Muscle layer of duodenum (tissue), 2 donors: ENCODE measurements around the gene PPID.
"Not testable (repeated sequence)": the region's sequence is repeated elsewhere in the genome, so short reads cannot be mapped to it uniquely, and the experiment has no call there.

Experiments used
- H3K27ac ChIP-seq: one replicate; pipeline ENCODE4 v1.7.0; 2013; ENCODE audit warnings: mild to moderate bottlenecking, low read length
- H3K27me3 ChIP-seq: one replicate; pipeline ENCODE4 v1.7.0; 2013; ENCODE audit warnings: low read depth, mild to moderate bottlenecking, control low read depth, low read length
- H3K36me3 ChIP-seq, 2 donors: one replicate each; pipeline ENCODE4 v1.7.0; 2013; ENCODE audit warnings: low read length in 2 of 2, control low read depth in 1 of 2, mild to moderate bottlenecking in 1 of 2; ENCODE audit not compliant: insufficient read depth in 2 of 2, control insufficient read depth in 1 of 2
- H3K4me1 ChIP-seq, 2 donors: one replicate each; pipeline ENCODE4 v1.7.0; 2013; ENCODE audit warnings: low read length in 2 of 2, mild to moderate bottlenecking in 2 of 2, control low read depth in 1 of 2, moderate library complexity in 1 of 2; ENCODE audit not compliant: insufficient read depth in 2 of 2, control insufficient read depth in 1 of 2
- H3K4me3 ChIP-seq, 2 donors: one replicate each; pipeline ENCODE4 v1.7.0; 2013; ENCODE audit warnings: low read length in 2 of 2, low read depth in 1 of 2, mild to moderate bottlenecking in 1 of 2
- H3K9me3 ChIP-seq, 2 donors: one replicate each; pipeline ENCODE4 v1.7.0; 2013; ENCODE audit warnings: low read length in 2 of 2, control low read depth in 1 of 2, mild to moderate bottlenecking in 1 of 2; ENCODE audit not compliant: control insufficient read depth in 1 of 2
- donor health status: healthy.

PPID gene

GRCh38 chr4:158728236-158728635 lies 5.0 kb upstream of the PPID start:
- H3K27me3 ChIP-seq = no peaks in the 10 kb centered on the region
- H3K4me3 ChIP-seq = no peak overlapping the region
- H3K27ac ChIP-seq = no peak overlapping the region
- no peaks in the 10 kb centered on the region for H3K9me3 ChIP-seq
- no peaks in the 10 kb centered on the region for H3K36me3 ChIP-seq
- no peaks in the 10 kb centered on the region for H3K4me1 ChIP-seq

GRCh38 chr4:158726633-158727032 lies 3.4 kb upstream of the PPID start:
- Histone ChIP-seq H3K4me3 (no peak overlapping the region), H3K27ac (no peak overlapping the region), H3K9me3 (no peaks in the 10 kb centered on the region), H3K36me3 (no peaks in the 10 kb centered on the region), H3K4me1 (peaks cover 0 to 10% of the 10 kb centered on the region in 2 donors), H3K27me3 (no peaks in the 10 kb centered on the region)

- Histone ChIP-seq H3K27ac (no peak overlapping the region), H3K4me3 (no peak overlapping the region), H3K4me1 (peaks cover 0 to 11% of the 10 kb centered on the region in 2 donors), H3K9me3 (no peaks in the 10 kb centered on the region), H3K36me3 (peaks cover 7 to 8% of the 10 kb centered on the region in 2 donors), H3K27me3 (no peaks in the 10 kb centered on the region)
Observed at GRCh38 chr4:158724637-158725036, 1.4 kb upstream of the PPID start.

- Histone ChIP-seq H3K4me3 (peak overlapping the region; percentile 96 to 99), H3K27ac (peak overlapping the region; percentile 94), H3K27me3 (no peaks in the 10 kb centered on the region), H3K4me1 (peaks cover 0 to 11% of the 10 kb centered on the region in 2 donors), H3K36me3 (peaks cover 26 to 27% of the 10 kb centered on the region in 2 donors), H3K9me3 (no peaks in the 10 kb centered on the region)
Observed at GRCh38 chr4:158722291-158722916, 792 bp downstream of the PPID start.

- no peaks in the 10 kb centered on the region for H3K27me3 ChIP-seq
- no peak overlapping the region for H3K27ac ChIP-seq
- peak overlapping the region; percentile 96 to 99 for H3K4me3 ChIP-seq
- H3K4me1 ChIP-seq = peaks cover 0 to 11% of the 10 kb centered on the region in 2 donors
- peaks cover 26 to 32% of the 10 kb centered on the region in 2 donors for H3K36me3 ChIP-seq
- H3K9me3 ChIP-seq = no peaks in the 10 kb centered on the region
Observed at GRCh38 chr4:158721680-158722079, 1.5 kb downstream of the PPID start.

- Histone ChIP-seq H3K4me3 (no peak overlapping the region), H3K9me3 (no peaks in the 10 kb centered on the region), H3K4me1 (no peaks in the 10 kb centered on the region), H3K27ac (no peak overlapping the region), H3K36me3 (peaks cover 49 to 77% of the 10 kb centered on the region in 2 donors), H3K27me3 (no peaks in the 10 kb centered on the region)
Observed at GRCh38 chr4:158715802-158716201, 7.4 kb downstream of the PPID start.

GRCh38 chr4:158714937-158715336 lies 8.3 kb downstream of the PPID start:
- Histone ChIP-seq H3K9me3 (no peaks in the 10 kb centered on the region), H3K4me1 (no peaks in the 10 kb centered on the region), H3K27ac (no peak overlapping the region), H3K4me3 (no peak overlapping the region), H3K27me3 (no peaks in the 10 kb centered on the region), H3K36me3 (peaks cover 51 to 84% of the 10 kb centered on the region in 2 donors)

GRCh38 chr4:158712622-158713021 lies 10.6 kb downstream of the PPID start:
- not testable (repeated sequence) for H3K27ac ChIP-seq, H3K9me3 ChIP-seq, H3K27me3 ChIP-seq, H3K4me1 ChIP-seq, H3K4me3 ChIP-seq
- peaks cover 50 to 86% of the 10 kb centered on the region in 2 donors for H3K36me3 ChIP-seq

GRCh38 chr4:158710814-158711213 lies 12.4 kb downstream of the PPID start:
- H3K9me3 ChIP-seq = no peaks in the 10 kb centered on the region
- no peaks in the 10 kb centered on the region for H3K4me1 ChIP-seq
- no peak overlapping the region for H3K27ac ChIP-seq
- no peak overlapping the region for H3K4me3 ChIP-seq
- peaks cover 57 to 87% of the 10 kb centered on the region in 2 donors for H3K36me3 ChIP-seq
- no peaks in the 10 kb centered on the region for H3K27me3 ChIP-seq

- Histone ChIP-seq H3K36me3 (peaks cover 43 to 55% of the 10 kb centered on the region in 2 donors), H3K9me3 (no peaks in the 10 kb centered on the region), H3K27ac (no peak overlapping the region), H3K4me3 (no peak overlapping the region), H3K4me1 (no peaks in the 10 kb centered on the region), H3K27me3 (no peaks in the 10 kb centered on the region)
Observed at GRCh38 chr4:158704274-158704673, 18.9 kb downstream of the PPID start.

- Histone ChIP-seq H3K27me3 (no peaks in the 10 kb centered on the region), H3K36me3 (peaks cover 31 to 43% of the 10 kb centered on the region in 2 donors), H3K4me1 (no peaks in the 10 kb centered on the region), H3K4me3 (no peak overlapping the region), H3K27ac (no peak overlapping the region), H3K9me3 (no peaks in the 10 kb centered on the region)
Observed at GRCh38 chr4:158688813-158689212, 34.4 kb downstream of the PPID start.

- H3K27ac ChIP-seq = no peak overlapping the region
- no peak overlapping the region for H3K4me3 ChIP-seq
- H3K27me3 ChIP-seq = no peaks in the 10 kb centered on the region
- no peaks in the 10 kb centered on the region for H3K9me3 ChIP-seq
- H3K36me3 ChIP-seq = peaks cover 27 to 34% of the 10 kb centered on the region in 2 donors
- no peaks in the 10 kb centered on the region for H3K4me1 ChIP-seq
Observed at GRCh38 chr4:158682066-158682465, 41.1 kb downstream of the PPID start.
